Progenitor cell of endocrine pancreas (in vitro differentiated cells): ENCODE results near the gene LPIN2. TPM values are rescaled to one million over a fixed set of nuclear protein-coding genes. Genes with fewer than 3 reads are reported as not detected.
A peak's percentile ranks its signal among the peaks of the same experiment; 100 is the strongest.
"Not testable (repeated sequence)": the region's sequence is repeated elsewhere in the genome, so short reads cannot be mapped to it uniquely, and the experiment has no call there.

ENCODE experiments used
- DNase-seq: peaks from one replicate; pipeline ENCODE4 v3.0.0; 2021; ENCODE audit warnings: low spot score; ENCODE audit not compliant: unreplicated experiment
- H3K27ac Mint-ChIP-seq: 2 replicates; pipeline ENCODE4 v1.8.0; 2021; ENCODE audit warnings: mild to moderate bottlenecking, moderate library complexity, mixed read lengths
- H3K27me3 Mint-ChIP-seq: 2 replicates; pipeline ENCODE4 v1.8.0; 2021; ENCODE audit warnings: mixed read lengths
- H3K36me3 Mint-ChIP-seq: 2 replicates; pipeline ENCODE4 v1.8.0; 2022; ENCODE audit warnings: mixed read lengths; ENCODE audit not compliant: insufficient read depth
- H3K4me1 Mint-ChIP-seq: 2 replicates; pipeline ENCODE4 v1.8.0; 2021; ENCODE audit warnings: low read depth, mixed read lengths
- H3K4me3 Mint-ChIP-seq: 2 replicates; pipeline ENCODE4 v1.8.0; 2021; ENCODE audit warnings: low read depth, mild to moderate bottlenecking, moderate library complexity, mixed read lengths
- H3K9me3 Mint-ChIP-seq: 2 replicates; pipeline ENCODE4 v1.8.0; 2021; ENCODE audit warnings: low read depth, mixed read lengths
- CTCF ChIP-seq: fragments of 200-600 bp; sonication (generic); IDR thresholded peaks from one replicate; pipeline ENCODE4 v1.5.0; 2021; ENCODE audit warnings: antibody characterized with exemption, mild to moderate bottlenecking; ENCODE audit not compliant: unreplicated experiment
- total RNA-seq: library from RNA; stranded (reverse); gene quantifications from 2 replicates; pipeline ENCODE4 v1.2.1, GENCODE V29; 2021

Gene LPIN2
- total RNA-seq, 1 donor from 2014 or later: 25.9 TPM

DNA sequence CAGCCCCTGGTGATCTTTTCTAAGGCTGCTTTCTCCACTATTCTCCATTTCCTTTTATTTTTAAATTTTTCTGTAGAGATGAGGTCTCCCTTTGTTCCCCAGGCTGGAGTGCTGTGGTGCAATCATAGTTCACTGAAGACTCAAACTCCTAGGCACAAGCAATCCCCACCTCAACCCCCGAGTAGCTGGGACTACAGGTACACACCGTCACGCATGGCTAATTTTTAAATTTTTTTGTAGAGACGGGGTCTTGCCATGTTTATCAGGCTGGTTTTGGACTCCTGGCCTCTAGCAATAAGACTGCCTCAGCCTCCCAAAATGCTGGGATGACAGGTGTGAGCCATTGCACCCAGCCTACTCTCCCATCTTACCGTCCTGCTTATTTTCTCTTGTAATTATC, 22.7 kb upstream of the LPIN2 start:
- no peaks in the 10 kb centered on the region for H3K27me3 Mint-ChIP-seq
- no peak for TF ChIP-seq CTCF
- H3K4me3 Mint-ChIP-seq: no peak overlapping the region
- H3K4me1 Mint-ChIP-seq: peaks cover 10% of the 10 kb centered on the region
- no peak overlapping the region for H3K27ac Mint-ChIP-seq
- H3K9me3 Mint-ChIP-seq: no peaks in the 10 kb centered on the region
- no peak for DNase-seq
- peaks cover 1% of the 10 kb centered on the region for H3K36me3 Mint-ChIP-seq

- TF ChIP-seq CTCF: no peak
- Mint-ChIP-seq H3K4me3 (no peak overlapping the region), H3K27ac (no peak overlapping the region), H3K36me3 (peaks cover 1% of the 10 kb centered on the region), H3K27me3 (no peaks in the 10 kb centered on the region), H3K4me1 (peaks cover 10% of the 10 kb centered on the region), H3K9me3 (no peaks in the 10 kb centered on the region)
- no peak for DNase-seq
Measured at GRCh38 chr18:3032721-3033120, 19.8 kb upstream of the LPIN2 start.

DNA sequence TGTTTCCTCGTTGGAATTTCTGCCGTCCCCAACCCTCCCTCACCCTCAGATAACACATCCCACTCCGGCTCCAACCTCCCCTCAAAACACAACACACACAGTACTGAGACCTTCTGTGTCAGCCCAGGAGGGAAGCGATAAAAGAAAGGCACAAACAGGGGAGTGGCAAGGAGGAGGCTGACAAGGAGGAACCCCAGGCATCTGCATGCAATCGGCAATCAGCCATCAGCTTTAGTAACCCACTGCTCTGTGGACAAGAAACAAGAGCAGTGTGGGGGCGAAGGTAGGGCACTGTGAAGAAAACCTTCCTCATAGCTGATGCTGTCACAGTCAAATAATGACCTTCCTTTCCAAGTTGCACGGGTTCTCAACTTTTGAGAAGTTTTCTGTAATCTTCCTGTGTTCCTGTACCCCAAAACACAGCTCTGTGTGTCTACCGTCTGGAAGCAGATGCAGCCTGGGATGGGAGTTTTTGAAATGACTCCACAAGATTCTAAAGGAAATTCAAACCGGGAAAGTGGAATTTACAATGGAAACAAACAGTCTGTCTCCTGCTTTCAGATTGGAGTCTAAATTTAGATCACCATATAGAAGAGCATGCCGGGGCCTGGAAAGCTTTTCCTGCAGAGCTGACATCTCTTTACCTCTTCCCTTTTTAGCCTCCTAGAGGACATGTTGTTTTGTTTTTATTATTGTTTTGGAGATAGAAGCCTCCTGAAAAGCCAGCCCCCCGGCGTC, 16.4 kb upstream of the LPIN2 start:
- Mint-ChIP-seq H3K27ac (peak overlapping the region; percentile 23), H3K9me3 (no peaks in the 10 kb centered on the region), H3K4me1 (peaks cover 14% of the 10 kb centered on the region), H3K36me3 (no peaks in the 10 kb centered on the region), H3K27me3 (no peaks in the 10 kb centered on the region), H3K4me3 (no peak overlapping the region)
- DNase-seq: no peak
- no peak for TF ChIP-seq CTCF

- H3K36me3 Mint-ChIP-seq, H3K4me3 Mint-ChIP-seq, H3K27ac Mint-ChIP-seq, H3K27me3 Mint-ChIP-seq, DNase-seq, H3K9me3 Mint-ChIP-seq: not testable (repeated sequence)
- H3K4me1 Mint-ChIP-seq: peaks cover 14% of the 10 kb centered on the region
Measured at GRCh38 chr18:3028115-3028514, 15.2 kb upstream of the LPIN2 start.

- H3K27me3 Mint-ChIP-seq: no peaks in the 10 kb centered on the region
- H3K9me3 Mint-ChIP-seq: no peaks in the 10 kb centered on the region
- no peak for DNase-seq
- peaks cover 14% of the 10 kb centered on the region for H3K4me1 Mint-ChIP-seq
- H3K27ac Mint-ChIP-seq: no peak overlapping the region
- TF ChIP-seq CTCF: no peak
- no peak overlapping the region for H3K4me3 Mint-ChIP-seq
- H3K36me3 Mint-ChIP-seq: no peaks in the 10 kb centered on the region
Measured at GRCh38 chr18:3027370-3027891, 14.5 kb upstream of the LPIN2 start.

DNA sequence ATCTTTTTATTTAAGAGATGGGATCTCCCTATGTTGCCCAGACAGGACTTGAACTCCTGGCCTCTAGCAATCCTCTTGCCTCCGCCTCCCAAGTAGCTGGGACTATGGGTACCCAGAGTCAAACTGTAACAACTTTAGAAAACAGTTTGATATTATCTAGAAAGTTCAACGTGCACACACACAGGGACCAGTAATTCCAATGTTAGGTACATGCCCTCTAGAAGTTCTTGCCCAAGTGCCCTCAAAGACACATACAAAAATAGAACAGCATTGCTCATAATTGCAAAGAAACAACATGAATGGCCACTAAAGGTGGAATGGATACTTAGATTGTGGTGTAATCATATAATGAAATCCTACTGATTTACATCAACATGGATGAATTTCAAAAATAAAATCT, 12.6 kb upstream of the LPIN2 start:
- H3K27me3 Mint-ChIP-seq: no peaks in the 10 kb centered on the region
- H3K27ac Mint-ChIP-seq: no peak overlapping the region
- no peaks in the 10 kb centered on the region for H3K9me3 Mint-ChIP-seq
- peaks cover 14% of the 10 kb centered on the region for H3K4me1 Mint-ChIP-seq
- no peak overlapping the region for H3K4me3 Mint-ChIP-seq
- no peak for DNase-seq
- no peaks in the 10 kb centered on the region for H3K36me3 Mint-ChIP-seq
- no peak for TF ChIP-seq CTCF

DNA sequence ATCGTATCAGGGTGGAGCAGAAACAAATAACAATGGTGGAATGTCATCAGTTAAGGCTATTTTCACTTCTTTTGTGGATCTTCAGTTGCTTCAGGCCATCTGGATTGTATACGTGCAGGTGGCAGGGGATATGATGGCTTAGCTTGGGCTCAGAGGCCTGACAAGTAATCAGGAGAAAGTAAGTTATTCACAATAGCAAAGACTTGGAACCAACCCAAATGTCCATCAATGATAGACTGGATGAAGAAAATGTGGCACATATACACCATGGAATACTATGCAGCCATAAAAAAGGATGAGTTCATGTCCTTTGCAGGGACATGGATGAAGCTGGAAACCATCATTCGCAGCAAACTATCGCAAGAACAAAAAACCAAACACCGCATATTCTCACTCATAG, 10.7 kb upstream of the LPIN2 start:
- not testable (repeated sequence) for H3K4me3 Mint-ChIP-seq, H3K27ac Mint-ChIP-seq, H3K4me1 Mint-ChIP-seq

More for the DNA sequence above, 10.7 kb upstream of the LPIN2 start:
- not testable (repeated sequence) for H3K27me3 Mint-ChIP-seq, H3K36me3 Mint-ChIP-seq, H3K9me3 Mint-ChIP-seq, DNase-seq
